C4-2B (cell line): ENCODE results near the gene TRIM66.

ENCODE experiments used
- H3K27ac ChIP-seq: fragments of 450-650 bp; 2 replicates; pipeline ENCODE4 v1.5.1; 2017
- CTCF ChIP-seq: fragments of 450-650 bp; conservative IDR thresholded peaks from 2 replicates; pipeline ENCODE4 v1.5.1; 2017; ENCODE audit warnings: mild to moderate bottlenecking
- ZFX ChIP-seq: fragments of 450-650 bp; IDR thresholded peaks from 2 replicates; pipeline ENCODE4 v1.6.1; 2017

TRIM66 gene

GRCh38 chr11:8649361-8649760 is 33.1 kb downstream of the TRIM66 start:
- no peak for TF ChIP-seq CTCF
- no peak for TF ChIP-seq ZFX
- no peak overlapping the region for H3K27ac ChIP-seq

GRCh38 chr11:8646873-8647272 is 35.6 kb downstream of the TRIM66 start:
- no peak overlapping the region for H3K27ac ChIP-seq
- TF ChIP-seq ZFX (no peak), CTCF (no peak)

- no peak overlapping the region for H3K27ac ChIP-seq
- TF ChIP-seq ZFX: no peak
- TF ChIP-seq CTCF: no peak
Measured at GRCh38 chr11:8642196-8642841, 40.1 kb downstream of the TRIM66 start.

- TF ChIP-seq CTCF: no peak
- no peak for TF ChIP-seq ZFX
- no peak overlapping the region for H3K27ac ChIP-seq
Measured at GRCh38 chr11:8641332-8641731, 41.1 kb downstream of the TRIM66 start.

GRCh38 chr11:8640267-8640906 is 42.1 kb downstream of the TRIM66 start:
- TF ChIP-seq ZFX (no peak), CTCF (no peak)
- no peak overlapping the region for H3K27ac ChIP-seq

- no peak overlapping the region for H3K27ac ChIP-seq
- TF ChIP-seq CTCF: no peak
Measured at GRCh38 chr11:8639655-8640054, 42.8 kb downstream of the TRIM66 start.

- H3K27ac ChIP-seq: no peak overlapping the region
- no peak for TF ChIP-seq ZFX
Measured at GRCh38 chr11:8638300-8638699, 44.2 kb downstream of the TRIM66 start.

- H3K27ac ChIP-seq: no peak overlapping the region
- no peak for TF ChIP-seq ZFX
- TF ChIP-seq CTCF: no peak
Measured at GRCh38 chr11:8636127-8636526, 46.3 kb downstream of the TRIM66 start.
